ENCODE data around the gene RPUSD1. TPM values are rescaled to one million over a fixed set of nuclear protein-coding genes. Genes with fewer than 3 reads are reported as not detected.

The RPUSD1 gene
- total and polyA plus RNA-seq, 7 donors, result 10.7 to 31.1 (median 14.7) TPM

DNA sequence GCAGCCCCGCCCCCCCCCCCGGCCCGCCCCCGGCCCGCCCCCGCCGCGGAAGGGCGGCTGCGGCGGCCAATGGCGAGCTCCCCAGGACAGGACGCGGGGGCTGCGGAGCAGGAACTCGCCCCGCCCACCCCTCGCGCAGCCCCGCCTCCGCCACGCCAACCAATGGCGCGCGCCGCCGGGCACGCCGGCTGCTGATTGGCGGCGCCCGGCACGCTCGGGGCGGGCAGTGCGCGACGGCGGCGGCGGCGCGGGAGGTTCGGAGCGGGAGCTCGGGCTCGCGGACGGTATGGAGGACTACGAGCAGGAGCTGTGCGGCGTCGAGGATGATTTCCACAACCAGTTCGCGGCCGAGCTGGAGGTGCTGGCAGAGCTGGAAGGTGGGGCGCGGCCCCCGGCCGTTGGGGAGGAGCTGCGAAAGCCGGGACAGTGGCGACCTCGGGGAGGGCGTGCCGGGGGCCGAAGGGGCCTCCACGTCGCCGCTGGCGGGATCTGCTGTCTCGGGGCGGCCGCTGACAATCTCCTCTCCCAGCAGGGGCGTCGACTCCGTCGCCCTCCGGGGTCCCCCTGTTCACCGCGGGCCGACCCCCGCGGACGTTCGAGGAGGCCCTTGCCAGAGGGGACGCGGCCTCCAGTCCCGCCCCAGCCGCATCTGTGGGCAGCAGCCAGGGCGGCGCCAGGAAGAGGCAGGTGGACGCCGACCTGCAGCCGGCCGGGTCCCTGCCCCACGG, 382 bp upstream of the RPUSD1 start, which contains the start of gene CHTF18:
Gene CHTF18 (plus strand): TSS at position 222 of the 728 bp plus-strand sequence. CDS start 65 bp downstream, at position 287.
- no peak for TF ChIP-seq EP300 (IDR thresholded peaks at IDR 0.05)
- TF ChIP-seq, protein P1, sequence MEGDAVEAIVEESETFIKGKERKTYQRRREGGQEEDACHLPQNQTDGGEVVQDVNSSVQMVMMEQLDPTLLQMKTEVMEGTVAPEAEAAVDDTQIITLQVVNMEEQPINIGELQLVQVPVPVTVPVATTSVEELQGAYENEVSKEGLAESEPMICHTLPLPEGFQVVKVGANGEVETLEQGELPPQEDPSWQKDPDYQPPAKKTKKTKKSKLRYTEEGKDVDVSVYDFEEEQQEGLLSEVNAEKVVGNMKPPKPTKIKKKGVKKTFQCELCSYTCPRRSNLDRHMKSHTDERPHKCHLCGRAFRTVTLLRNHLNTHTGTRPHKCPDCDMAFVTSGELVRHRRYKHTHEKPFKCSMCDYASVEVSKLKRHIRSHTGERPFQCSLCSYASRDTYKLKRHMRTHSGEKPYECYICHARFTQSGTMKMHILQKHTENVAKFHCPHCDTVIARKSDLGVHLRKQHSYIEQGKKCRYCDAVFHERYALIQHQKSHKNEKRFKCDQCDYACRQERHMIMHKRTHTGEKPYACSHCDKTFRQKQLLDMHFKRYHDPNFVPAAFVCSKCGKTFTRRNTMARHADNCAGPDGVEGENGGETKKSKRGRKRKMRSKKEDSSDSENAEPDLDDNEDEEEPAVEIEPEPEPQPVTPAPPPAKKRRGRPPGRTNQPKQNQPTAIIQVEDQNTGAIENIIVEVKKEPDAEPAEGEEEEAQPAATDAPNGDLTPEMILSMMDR (IDR thresholded peaks at IDR 0.05), result no peak
- no peak for TF ChIP-seq POLR2AphosphoS5 (IDR thresholded peaks at IDR 0.05)
- TF ChIP-seq POLR2A (IDR thresholded peaks at IDR 0.05), result no peak
- Histone ChIP-seq H3K9me3 (no peaks in the 10 kb centered on the region), H3K4me3 (peak within 1 kb of the TSS; percentile 84 to 100 (median 94)), H3K27me3 (no peaks in the 10 kb centered on the region), H3K4me1 (peaks cover 0 to 25% (median 24%) of the 10 kb centered on the region in 4 donors), H3K36me3 (peaks cover 0 to 13% (median 8%) of the 10 kb centered on the region in 4 donors), H3K27ac (peak within 1 kb of the TSS; percentile 62 to 83 (median 76))
- 1% methylated on average over 97 of the region's 97 CpGs for WGBS, 2 donors
- intact Hi-C loops (cut with DNase I), result loop anchor here (1.0 kb wide), 1 partner anchor 19 kb away; no protein-coding TSS in a partner anchor
- peak; percentile 94 for DNase-seq

DNA sequence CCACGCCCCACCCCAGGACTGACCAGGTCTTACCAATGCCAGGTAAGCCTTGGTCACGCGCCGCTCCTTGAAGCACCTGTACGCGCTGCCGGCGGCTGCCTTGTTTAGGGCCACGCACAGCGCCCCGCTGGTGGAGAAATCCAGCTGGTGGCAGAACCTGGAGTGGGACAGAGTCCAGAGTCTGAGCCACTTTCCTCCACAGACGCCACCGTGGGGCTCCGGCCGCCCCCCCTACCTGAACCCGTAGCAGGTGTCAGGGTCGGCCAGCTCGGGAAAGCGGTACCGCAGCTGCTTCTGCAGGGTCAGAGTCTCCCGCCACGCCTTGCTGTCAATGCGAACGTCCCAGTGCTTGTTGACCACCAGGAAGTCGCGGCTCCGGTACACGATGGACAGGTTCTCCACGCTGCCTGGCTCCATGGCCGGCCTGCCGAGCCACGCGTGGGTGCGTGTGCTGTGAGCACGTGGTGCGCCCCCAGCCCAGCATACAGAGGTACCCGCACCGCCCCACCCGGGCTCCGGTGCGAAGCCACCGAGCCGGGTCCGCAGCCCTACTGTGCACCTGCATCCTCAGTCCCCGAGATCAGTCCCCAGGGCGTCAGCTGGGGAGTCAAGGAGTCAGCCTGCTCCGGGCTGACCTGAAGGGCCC, 737 bp downstream of the RPUSD1 start:
- Histone ChIP-seq H3K4me3 (peak overlapping the region; percentile 84 to 100 (median 94)), H3K27ac (peak overlapping the region in 3 of 4 donors; percentile 76 to 83 (median 77)), H3K27me3 (peaks cover 0 to 10% (median 8%) of the 10 kb centered on the region in 3 donors), H3K36me3 (peaks cover 0 to 13% (median 8%) of the 10 kb centered on the region in 4 donors), H3K9me3 (no peaks in the 10 kb centered on the region), H3K4me1 (peaks cover 0 to 26% (median 24%) of the 10 kb centered on the region in 4 donors)
- no peak for DNase-seq
- WGBS, 2 donors, result 21 to 39% methylated on average over 47 of the region's 47 CpGs
- TF ChIP-seq, protein P1 (IDR thresholded peaks at IDR 0.05), result no peak
- TF ChIP-seq POLR2AphosphoS5 (IDR thresholded peaks at IDR 0.05), result no peak
- TF ChIP-seq POLR2A (IDR thresholded peaks at IDR 0.05), result no peak
- TF ChIP-seq EP300 (IDR thresholded peaks at IDR 0.05), result no peak
- intact Hi-C loops (cut with DNase I), result loop anchor here (2.0 kb wide), 1 partner anchor 77 kb away; no protein-coding TSS in a partner anchor

DNA sequence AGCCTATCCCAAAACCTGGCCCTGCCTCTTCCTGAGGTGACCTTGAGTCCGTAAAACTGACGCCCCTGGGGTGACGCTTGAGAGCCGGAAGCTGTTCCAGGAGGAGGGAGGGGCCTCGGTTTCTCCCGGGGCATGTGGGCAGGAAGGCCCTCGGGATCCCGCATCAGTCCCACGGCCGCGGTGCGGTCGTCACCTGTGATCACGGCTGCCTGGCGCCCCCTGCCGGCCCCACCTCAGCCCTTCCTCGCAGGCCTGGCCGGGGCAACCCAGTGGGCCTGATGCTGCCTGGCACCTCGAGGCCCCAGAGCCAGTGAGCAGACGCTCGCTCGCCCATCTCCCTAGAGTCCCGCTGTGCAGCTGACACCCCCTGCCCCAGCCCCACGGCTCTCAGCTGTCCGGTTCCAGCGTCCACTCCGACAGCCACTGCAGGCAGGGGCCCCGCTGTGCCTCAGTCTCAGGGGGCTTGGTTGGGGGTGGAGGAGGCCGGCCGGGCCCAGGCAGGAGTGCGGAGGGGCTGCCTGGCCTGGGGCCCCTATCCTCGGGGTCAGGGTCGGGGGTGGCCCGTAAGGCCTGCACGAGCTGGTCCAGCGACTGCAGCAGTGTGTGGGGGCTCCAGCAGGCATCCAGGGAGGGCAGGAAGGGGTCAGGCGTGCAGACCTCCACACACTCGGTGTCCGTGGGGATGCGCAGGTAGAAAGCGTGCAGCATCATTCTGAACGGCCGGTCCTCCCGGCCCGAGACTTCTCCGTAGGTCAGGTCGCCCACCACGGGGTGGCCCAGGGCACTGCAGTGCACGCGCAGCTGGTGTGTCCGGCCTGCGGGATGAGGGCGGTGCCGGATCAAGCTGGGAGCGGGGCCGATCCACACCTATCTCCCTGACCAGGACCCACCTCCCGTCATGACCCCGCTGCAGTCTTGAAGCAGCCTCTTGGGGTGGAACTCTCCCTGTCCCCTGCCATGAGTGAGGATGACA, 2.3 kb downstream of the RPUSD1 start:
- Histone ChIP-seq H3K4me3 (no peak overlapping the region), H3K27me3 (peaks cover 0 to 25% (median 24%) of the 10 kb centered on the region in 3 donors), H3K36me3 (peaks cover 0 to 13% (median 8%) of the 10 kb centered on the region in 4 donors), H3K27ac (no peak overlapping the region), H3K9me3 (no peaks in the 10 kb centered on the region), H3K4me1 (peaks cover 0 to 26% (median 24%) of the 10 kb centered on the region in 4 donors)
- intact Hi-C loops (cut with DNase I), result loop anchor here (2.0 kb wide), 1 partner anchor 75 kb away; no protein-coding TSS in a partner anchor
- TF ChIP-seq, protein P1 (IDR thresholded peaks at IDR 0.05), result peak; percentile 25 to 64 (median 43)
- TF ChIP-seq POLR2AphosphoS5 (IDR thresholded peaks at IDR 0.05), result no peak
- WGBS, 2 donors, result 63 to 68% methylated on average over 58 of the region's 58 CpGs
- DNase-seq, result peak; percentile 81

DNA sequence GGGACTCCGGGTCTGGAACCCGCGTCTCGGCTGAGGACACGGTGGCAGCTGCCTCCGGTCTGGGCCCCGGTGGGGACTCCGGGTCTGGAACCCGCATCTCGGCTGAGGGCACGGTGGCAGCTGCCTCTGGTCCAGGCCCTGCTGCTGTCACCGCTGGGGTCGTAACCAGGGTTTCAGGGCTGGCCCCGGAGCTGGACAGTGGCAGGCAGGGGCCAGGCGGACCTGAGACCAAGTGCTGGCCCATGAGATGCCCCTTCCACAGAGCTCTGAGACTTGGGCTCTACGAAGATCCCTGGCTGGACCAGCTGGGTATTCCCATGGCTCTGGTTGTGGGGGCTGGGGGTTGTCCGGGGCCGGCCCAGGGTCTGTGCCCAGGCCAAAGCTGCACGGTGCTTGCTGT, 3.8 kb downstream of the RPUSD1 start:
- TF ChIP-seq, protein P1 (IDR thresholded peaks at IDR 0.05), result no peak
- TF ChIP-seq POLR2A (IDR thresholded peaks at IDR 0.05) (no peak), POLR2AphosphoS5 (IDR thresholded peaks at IDR 0.05) (no peak), EP300 (IDR thresholded peaks at IDR 0.05) (no peak)
- H3K4me1 ChIP-seq, result peaks cover 0 to 25% (median 23%) of the 10 kb centered on the region in 4 donors
- peaks cover 0 to 40% (median 31%) of the 10 kb centered on the region in 3 donors for H3K27me3 ChIP-seq
- peaks cover 0 to 13% (median 8%) of the 10 kb centered on the region in 4 donors for H3K36me3 ChIP-seq
- intact Hi-C loops (cut with DNase I), result no loop called here
- DNase-seq, result no peak
- no peak overlapping the region for H3K4me3 ChIP-seq
- no peaks in the 10 kb centered on the region for H3K9me3 ChIP-seq
- WGBS, 2 donors, result 86 to 94% methylated on average over 19 of the region's 19 CpGs
- no peak overlapping the region for H3K27ac ChIP-seq

Data from sigmoid colon (tissue), 7 donors.